Thoracic aorta (tissue), 2 donors: Measurements from ENCODE around the gene DISP3. TPM values are rescaled to one million over a fixed set of nuclear protein-coding genes. Genes with fewer than 3 reads are reported as not detected.
"Not testable (repeated sequence)": the region's sequence is repeated elsewhere in the genome, so short reads cannot be mapped to it uniquely, and the experiment has no call there.

Experiments used
- ATAC-seq: fragments of 150-250 bp; one replicate; pipeline ENCODE4 v1.8.0; 2017; ENCODE audit warnings: low read depth; ENCODE audit not compliant: insufficient number of reproducible peaks, low FRiP score
- DNase-seq: peaks from one replicate; pipeline ENCODE4 v3.0.0-alpha.2; 2020; ENCODE audit warnings: low spot score
- H3K27ac ChIP-seq, 2 donors: fragments of 200-600 bp; sonication (generic); 1 replicate in 1 of 2; 2 replicates in 1 of 2; pipeline ENCODE4 v1.5.1; 2016; ENCODE audit warnings: mild to moderate bottlenecking in 2 of 2, moderate library complexity in 2 of 2
- H3K27me3 ChIP-seq: fragments of 200-600 bp; sonication (generic); replicated peaks from 2 replicates; pipeline ENCODE4 v1.6.0; 2016; ENCODE audit warnings: mild to moderate bottlenecking; ENCODE audit not compliant: insufficient read depth
- H3K36me3 ChIP-seq: fragments of 200-600 bp; sonication (generic); one replicate; pipeline ENCODE4 v1.5.1; 2016
- H3K4me1 ChIP-seq, 2 donors: fragments of 200-600 bp; sonication (generic); 1 replicate in 1 of 2; 2 replicates in 1 of 2; pipeline versions ENCODE4 v1.5.1 to v1.6.0; 2016; ENCODE audit warnings: low read depth in 2 of 2, mild to moderate bottlenecking in 1 of 2; ENCODE audit not compliant: control insufficient read depth in 1 of 2
- H3K4me3 ChIP-seq: fragments of 200-600 bp; sonication (generic); 2 replicates; pipeline ENCODE4 v1.5.1; 2016; ENCODE audit warnings: mild to moderate bottlenecking
- H3K9me3 ChIP-seq: fragments of 200-600 bp; sonication (generic); 2 replicates; pipeline ENCODE4 v1.5.1; 2016
- CTCF ChIP-seq: fragments of 200-600 bp; sonication (generic); IDR thresholded peaks from one replicate; pipeline ENCODE4 v1.5.1; 2019; ENCODE audit warnings: antibody characterized with exemption
- total RNA-seq, 2 donors: library from RNA; depleted of rRNA; stranded (reverse); fragments of >200 nt; gene quantifications; one replicate each; pipeline versions ENCODE4 v1.1.0 to v1.2.3, GENCODE V29; 2016

DISP3 gene
- total RNA-seq, 2 donors from 2014 or later: not detected

- no peak for TF ChIP-seq CTCF
- H3K27me3 ChIP-seq: no peaks in the 10 kb centered on the region
- no peaks in the 10 kb centered on the region for H3K36me3 ChIP-seq
- H3K4me3 ChIP-seq: no peak overlapping the region
- no peak for ATAC-seq
- no peaks in the 10 kb centered on the region for H3K4me1 ChIP-seq
- no peak for DNase-seq
- no peak overlapping the region for H3K27ac ChIP-seq
- H3K9me3 ChIP-seq: no peaks in the 10 kb centered on the region
Measured at GRCh38 chr1:11573116-11573692, 94.2 kb downstream of the DISP3 start.

- no peak for ATAC-seq
- no peaks in the 10 kb centered on the region for H3K9me3 ChIP-seq
- no peak overlapping the region for H3K4me3 ChIP-seq
- no peaks in the 10 kb centered on the region for H3K27me3 ChIP-seq
- no peak overlapping the region for H3K27ac ChIP-seq
- no peaks in the 10 kb centered on the region for H3K36me3 ChIP-seq
- no peaks in the 10 kb centered on the region for H3K4me1 ChIP-seq
- DNase-seq: no peak
- no peak for TF ChIP-seq CTCF
Measured at GRCh38 chr1:11575553-11575952, 96.6 kb downstream of the DISP3 start.

GRCh38 chr1:11576109-11576875 is 97.3 kb downstream of the DISP3 start:
- ATAC-seq: no peak
- Histone ChIP-seq H3K27me3 (no peaks in the 10 kb centered on the region), H3K9me3 (no peaks in the 10 kb centered on the region)

GRCh38 chr1:11578004-11578403 is 99.0 kb downstream of the DISP3 start:
- Histone ChIP-seq H3K4me1 (no peaks in the 10 kb centered on the region), H3K36me3 (no peaks in the 10 kb centered on the region), H3K4me3 (no peak overlapping the region), H3K27me3 (no peaks in the 10 kb centered on the region), H3K27ac (no peak overlapping the region), H3K9me3 (no peaks in the 10 kb centered on the region)
- TF ChIP-seq CTCF: no peak
- ATAC-seq (no peak), DNase-seq (no peak)

More at GRCh38 chr1:11576109-11576875, 97.3 kb downstream of the DISP3 start:
- TF ChIP-seq CTCF: no peak
- H3K36me3 ChIP-seq: no peaks in the 10 kb centered on the region
- no peaks in the 10 kb centered on the region for H3K4me1 ChIP-seq
- no peak for DNase-seq
- H3K27ac ChIP-seq: no peak overlapping the region
- no peak overlapping the region for H3K4me3 ChIP-seq

- no peak for TF ChIP-seq CTCF
- H3K27me3 ChIP-seq: no peaks in the 10 kb centered on the region
- no peak for DNase-seq
- no peak overlapping the region for H3K4me3 ChIP-seq
- H3K9me3 ChIP-seq: no peaks in the 10 kb centered on the region
- H3K27ac ChIP-seq: no peak overlapping the region
- no peak for ATAC-seq
- H3K4me1 ChIP-seq: no peaks in the 10 kb centered on the region
- H3K36me3 ChIP-seq: no peaks in the 10 kb centered on the region
Measured at GRCh38 chr1:11579506-11579905, 100.6 kb downstream of the DISP3 start.

- H3K27ac ChIP-seq, H3K9me3 ChIP-seq, H3K36me3 ChIP-seq, H3K27me3 ChIP-seq, DNase-seq, H3K4me3 ChIP-seq, H3K4me1 ChIP-seq, ATAC-seq: not testable (repeated sequence)
Measured at GRCh38 chr1:11580049-11580448, 101.1 kb downstream of the DISP3 start.
